Measurements from ENCODE around the gene CGB8. TPM values are rescaled to one million over a fixed set of nuclear protein-coding genes. Genes with fewer than 3 reads are reported as not detected.

The CGB8 gene
- polyA plus RNA-seq, 2 of the 4 experiments (the other 2 are of a cell fraction), result 0.63 to 2.7 TPM

GRCh38 chr19:49017666-49018351, 31.1 kb downstream of the CGB8 start:
- Histone ChIP-seq H3K9me3 (no peaks in the 10 kb centered on the region), H3K4me2 (peak overlapping the region; percentile 67), H3K27ac (peak overlapping the region in 1 of 2 experiments; percentile 36; a peak in 1 of 6 replicates), H3K4me3 (peak overlapping the region; percentile 21; the same call in 1 of the 3 replicates), H3K4me1 (peaks cover 14% of the 10 kb centered on the region; the same call in 2 of the 3 replicates)
- WGBS (ENCODE audit: missing lambda C conversion rate), result 59% methylated on average over 28 of the region's 62 CpGs
- FAIRE-seq (no peak), DNase-seq (ENCODE audit: low read depth in 1 of 2, low spot score in 1 of 2) (peak in 1 of 2 experiments; percentile 52), ATAC-seq (peak; percentile 27 to 66)
- CTCF ChIA-PET, result interaction anchor here (0.9 to 21.8 kb wide), 12 partner anchors 9 to 230 kb away, joined by 3 to 408 read pairs (median 6); partner anchors contain the start of genes GYS1, KCNA7 and RUVBL2
- TF ChIP-seq TFCP2L1 (CRISPR knock-in tag; IDR thresholded peaks at IDR 0.05) (no peak), CTCF (IDR thresholded peaks at IDR 0.05) (peak; percentile 33), SMC3 (IDR thresholded peaks at IDR 0.05) (no peak), JUN (IDR thresholded peaks at IDR 0.05) (peak in 1 of 2 experiments; percentile 30; a peak in 1 of 5 replicates)
- POLR2A ChIA-PET, result interaction anchor here (1.8 kb wide), 1 partner anchor 24 kb away, joined by 16 read pairs; the partner anchor contains the start of genes GYS1 and RUVBL2

GRCh38 chr19:49017041-49017665, 31.8 kb downstream of the CGB8 start, which contains the start of gene LHB:
Gene LHB, minus strand, starts transcription at chr19:49017091. Its CDS starts 10 bp downstream, at chr19:49017081.
- no peak for FAIRE-seq
- TF ChIP-seq BCL3 (IDR thresholded peaks at IDR 0.05) (no peak), JUNB (IDR thresholded peaks at IDR 0.05) (no peak), MYC (IDR thresholded peaks at IDR 0.05; ENCODE audit: borderline replicate concordance, low read length) (no peak), MAFK (IDR thresholded peaks at IDR 0.05; ENCODE audit: partially characterized antibody) (no peak), CBX2 (IDR thresholded peaks at IDR 0.05; ENCODE audit: borderline replicate concordance, low read depth) (no peak), EHF (CRISPR knock-in tag; IDR thresholded peaks at IDR 0.05) (no peak), CHD2 (IDR thresholded peaks at IDR 0.05; ENCODE audit: low read length, partially characterized antibody) (no peak), ATOH8 (CRISPR knock-in tag; IDR thresholded peaks at IDR 0.05; ENCODE audit: low read depth) (no peak), RAD21 (conservative IDR thresholded peaks at IDR 0.05 in 1 of 2, IDR thresholded peaks at IDR 0.05 in 1 of 2) (no peak), TP53 (CRISPR knock-in tag; IDR thresholded peaks at IDR 0.05) (no peak), GATA3 (IDR thresholded peaks at IDR 0.05; ENCODE audit: borderline replicate concordance) (no peak), ESRRA (IDR thresholded peaks at IDR 0.05; ENCODE audit: borderline replicate concordance, low read length) (no peak), CEBPB (IDR thresholded peaks at IDR 0.05) (no peak), ZC3H11A (IDR thresholded peaks at IDR 0.05) (no peak), USF2 (IDR thresholded peaks at IDR 0.05) (no peak), RFX5 (IDR thresholded peaks at IDR 0.05) (no peak), ZFP36 (IDR thresholded peaks at IDR 0.05; ENCODE audit: borderline replicate concordance, partially characterized antibody) (no peak)
- Histone ChIP-seq H3K9me3 (no peaks in the 10 kb centered on the region), H3K4me2 (peak within 1 kb of the TSS; percentile 67), H3K4me3 (peak within 1 kb of the TSS; percentile 21; the same call in 1 of the 3 replicates), H3K27ac (peak within 1 kb of the TSS in 1 of 2 experiments; percentile 36; a peak in 1 of 6 replicates), H3K4me1 (peaks cover 14% of the 10 kb centered on the region; the same call in 2 of the 3 replicates)
- DNase-seq (ENCODE audit: low read depth in 1 of 2, low spot score in 1 of 2), result no peak
- WGBS (ENCODE audit: missing lambda C conversion rate), result 85% methylated on average over 16 of the region's 17 CpGs
- CTCF ChIA-PET, result interaction anchor here (0.9 to 21.8 kb wide), 10 partner anchors 10 to 129 kb away, joined by 3 to 408 read pairs (median 8); partner anchors contain the start of genes GYS1, KCNA7 and RUVBL2
- ATAC-seq, result no peak
- POLR2A ChIA-PET, result no interaction called here

Data from A549 (cell line).